HG03520 (cell line): ENCODE results near the gene DDX24.
A peak's percentile ranks its signal among the peaks of the same experiment; 100 is the strongest.

ENCODE experiments used
- ATAC-seq: cut with Tn5 transposase; IDR thresholded peaks from one replicate; pipeline ENCODE4 v1.9.1; 2021; ENCODE audit warnings: mild to moderate bottlenecking, moderate library complexity; ENCODE audit not compliant: unreplicated experiment

Gene DDX24

GRCh38 chr14:94036313-94037167, 44.5 kb downstream of the DDX24 start:
- peak; percentile 84 for ATAC-seq

GRCh38 chr14:94034886-94035285, 46.1 kb downstream of the DDX24 start:
- ATAC-seq = no peak

GRCh38 chr14:94031883-94032279, 49.1 kb downstream of the DDX24 start:
- no peak for ATAC-seq

GRCh38 chr14:94031161-94031882, 49.7 kb downstream of the DDX24 start:
- ATAC-seq = no peak

GRCh38 chr14:94030571-94030970, 50.4 kb downstream of the DDX24 start:
- no peak for ATAC-seq

- ATAC-seq = no peak
These were observed 51.3 kb downstream of the DDX24 start for GRCh38 chr14:94029671-94030203.

- no peak for ATAC-seq
These were observed 51.7 kb downstream of the DDX24 start for GRCh38 chr14:94029265-94029664.

GRCh38 chr14:94028450-94028826, 52.6 kb downstream of the DDX24 start:
- ATAC-seq = no peak

- ATAC-seq = no peak
These were observed 53.2 kb downstream of the DDX24 start for GRCh38 chr14:94027566-94028449.

GRCh38 chr14:94026889-94027469, 54.0 kb downstream of the DDX24 start:
- no peak for ATAC-seq

- ATAC-seq = peak; percentile 100
These were observed 54.7 kb downstream of the DDX24 start, which contains the start of gene OTUB2 for GRCh38 chr14:94026173-94026888. TSS of gene OTUB2 (plus strand) at chr14:94026340. CDS start at chr14:94026538, 198 bp downstream.

- no peak for ATAC-seq
These were observed 55.3 kb downstream of the DDX24 start for GRCh38 chr14:94025720-94026119.

GRCh38 chr14:94024549-94024948, 56.5 kb downstream of the DDX24 start:
- no peak for ATAC-seq

GRCh38 chr14:94022532-94023411, 58.2 kb downstream of the DDX24 start:
- ATAC-seq = no peak

- ATAC-seq = no peak
These were observed 59.4 kb downstream of the DDX24 start for GRCh38 chr14:94021416-94022157.

- ATAC-seq = no peak
These were observed 60.0 kb downstream of the DDX24 start for GRCh38 chr14:94021001-94021400.

- ATAC-seq = no peak
These were observed 60.7 kb downstream of the DDX24 start for GRCh38 chr14:94020267-94020666.

- no peak for ATAC-seq
These were observed 61.7 kb downstream of the DDX24 start for GRCh38 chr14:94019329-94019728.
